ENCODE measurements around the gene TUBGCP5.

DNA sequence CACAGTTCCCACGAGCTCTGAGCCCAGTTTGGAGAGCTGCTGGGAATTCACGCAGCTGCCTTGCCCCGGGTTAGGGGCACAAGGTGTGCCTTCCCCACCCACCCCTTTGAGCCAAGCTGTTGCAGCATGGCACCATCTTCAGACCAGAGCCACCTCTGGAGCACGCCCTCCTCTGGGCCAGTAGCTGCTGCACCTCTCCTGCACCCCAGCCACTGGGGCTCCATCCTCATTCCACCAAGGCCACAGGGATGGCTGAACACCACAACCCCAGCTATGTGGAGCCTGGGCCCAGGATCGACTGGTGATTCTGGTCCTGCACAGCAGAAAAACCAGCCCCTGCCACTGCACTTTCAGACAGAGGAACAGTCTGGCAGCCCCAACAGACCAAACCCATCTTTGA lies 25.7 kb downstream of the TUBGCP5 start:
- TF ChIP-seq ZNF274 (IDR thresholded peaks at IDR 0.05; ENCODE audit: low read depth, low read length) = no peak
- TF ChIP-seq SUZ12 (IDR thresholded peaks at IDR 0.05; ENCODE audit: extremely low read depth, insufficient read depth, insufficient read length) = no peak

Data from NT2/D1 (cell line).